ENCODE results near the gene RBBP8. TPM values are rescaled to one million over a fixed set of nuclear protein-coding genes. Genes with fewer than 3 reads are reported as not detected.

Gene RBBP8
- total and polyA plus RNA-seq, 4 donors, result 24.9 to 64.3 (median 32.3) TPM

GRCh38 chr18:23069898-23070297 is 136.8 kb downstream of the RBBP8 start:
- H3K4me1 ChIP-seq (ENCODE audit: control insufficient read depth in 5 of 5, insufficient read depth in 5 of 5, low read length in 5 of 5), result peaks cover 0 to 4% (median 0%) of the 10 kb centered on the region in 5 donors
- no peak for DNase-seq
- H3K27me3 ChIP-seq (ENCODE audit: control insufficient read depth in 3 of 3, insufficient read depth in 3 of 3, low read length in 2 of 3), result no peaks in the 10 kb centered on the region
- no peaks in the 10 kb centered on the region for H3K36me3 ChIP-seq (ENCODE audit: control insufficient read depth in 4 of 4, insufficient read depth in 4 of 4, low read length in 4 of 4)
- H3K27ac ChIP-seq (ENCODE audit: low read depth in 1 of 2, low read length in 1 of 2), result no peak overlapping the region
- peaks cover 0 to 3% (median 0%) of the 10 kb centered on the region in 4 donors for H3K9me3 ChIP-seq (ENCODE audit: control insufficient read depth in 4 of 4, insufficient read depth in 3 of 4, low read length in 3 of 4)
- H3K4me3 ChIP-seq, result no peak overlapping the region
- ATAC-seq (ENCODE audit: insufficient read depth, low FRiP score), result no peak
- H3K9ac ChIP-seq (ENCODE audit: insufficient read depth in 1 of 2, low read length in 2 of 2), result no peak overlapping the region
- TF ChIP-seq CTCF (IDR thresholded peaks at IDR 0.05; ENCODE audit: control extremely low read depth, extremely low read depth), result no peak
- WGBS, 2 donors, result 64 to 73% methylated on average over 1 of the region's 1 CpG

GRCh38 chr18:23071285-23071684 is 138.2 kb downstream of the RBBP8 start:
- Histone ChIP-seq H3K36me3 (ENCODE audit: control insufficient read depth in 4 of 4, insufficient read depth in 4 of 4, low read length in 4 of 4) (no peaks in the 10 kb centered on the region), H3K9ac (ENCODE audit: insufficient read depth in 1 of 2, low read length in 2 of 2) (no peak overlapping the region), H3K27ac (ENCODE audit: low read depth in 1 of 2, low read length in 1 of 2) (no peak overlapping the region), H3K27me3 (ENCODE audit: control insufficient read depth in 3 of 3, insufficient read depth in 3 of 3, low read length in 2 of 3) (no peaks in the 10 kb centered on the region), H3K4me3 (no peak overlapping the region), H3K9me3 (ENCODE audit: control insufficient read depth in 4 of 4, insufficient read depth in 3 of 4, low read length in 3 of 4) (peaks cover 0 to 3% (median 0%) of the 10 kb centered on the region in 4 donors), H3K4me1 (ENCODE audit: control insufficient read depth in 5 of 5, insufficient read depth in 5 of 5, low read length in 5 of 5) (peaks cover 0 to 4% (median 0%) of the 10 kb centered on the region in 5 donors)
- no peak for TF ChIP-seq CTCF (IDR thresholded peaks at IDR 0.05; ENCODE audit: control extremely low read depth, extremely low read depth)
- DNase-seq, result peak in 1 of 3 donors; percentile 40
- no peak for ATAC-seq (ENCODE audit: insufficient read depth, low FRiP score)
- WGBS, 2 donors, result 33 to 49% methylated on average over 5 of the region's 5 CpGs

- Histone ChIP-seq H3K4me1 (ENCODE audit: control insufficient read depth in 5 of 5, insufficient read depth in 5 of 5, low read length in 5 of 5) (peaks cover 0 to 4% (median 0%) of the 10 kb centered on the region in 5 donors), H3K27ac (ENCODE audit: low read depth in 1 of 2, low read length in 1 of 2) (no peak overlapping the region)
- no peak for ATAC-seq (ENCODE audit: insufficient read depth, low FRiP score)
Observed at GRCh38 chr18:23072079-23072478, 139.0 kb downstream of the RBBP8 start.

More at GRCh38 chr18:23072079-23072478, 139.0 kb downstream of the RBBP8 start:
- Histone ChIP-seq H3K9me3 (ENCODE audit: control insufficient read depth in 4 of 4, insufficient read depth in 3 of 4, low read length in 3 of 4) (peaks cover 0 to 3% (median 0%) of the 10 kb centered on the region in 4 donors), H3K36me3 (ENCODE audit: control insufficient read depth in 4 of 4, insufficient read depth in 4 of 4, low read length in 4 of 4) (no peaks in the 10 kb centered on the region), H3K9ac (ENCODE audit: insufficient read depth in 1 of 2, low read length in 2 of 2) (no peak overlapping the region), H3K4me3 (no peak overlapping the region), H3K27me3 (ENCODE audit: control insufficient read depth in 3 of 3, insufficient read depth in 3 of 3, low read length in 2 of 3) (no peaks in the 10 kb centered on the region)
- DNase-seq, result no peak
- no peak for TF ChIP-seq CTCF (IDR thresholded peaks at IDR 0.05; ENCODE audit: control extremely low read depth, extremely low read depth)
- WGBS, 2 donors, result 72 to 85% methylated on average over 9 of the region's 9 CpGs

Data from lung (tissue), 12 donors.